Natural killer cell (primary cell): ENCODE measurements around the gene HARBI1. TPM values are rescaled to one million over a fixed set of nuclear protein-coding genes. Genes with fewer than 3 reads are reported as not detected.

ENCODE experiments used
- ATAC-seq, 3 donors: fragments of 150-1000 bp in 2 of 3; fragments of 200-7000 bp in 1 of 3; cut with Tn5 transposase; 1 replicate in 1 of 3; 2 replicates in 2 of 3; pipeline ENCODE4 v1.10.0; 2021; ENCODE audit warnings: mild to moderate bottlenecking in 2 of 3, moderate library complexity in 2 of 3
- DNase-seq, 2 donors: peaks; one replicate each; pipeline versions ENCODE4 v3.0.0 to v3.0.0-alpha.2; 2013 to 2021; ENCODE audit warnings: mixed read lengths in 1 of 2
- H3K27ac ChIP-seq: one replicate; pipeline ENCODE4 v1.5.1; 2013; ENCODE audit warnings: mild to moderate bottlenecking, low read length
- H3K27me3 ChIP-seq: one replicate; pipeline ENCODE4 v1.6.1; 2013; ENCODE audit warnings: low read length; ENCODE audit not compliant: control insufficient read depth, insufficient read depth
- H3K36me3 ChIP-seq: one replicate; pipeline ENCODE4 v1.6.1; 2013; ENCODE audit warnings: low read length; ENCODE audit not compliant: control insufficient read depth, insufficient read depth
- H3K4me1 ChIP-seq: one replicate; pipeline ENCODE4 v1.6.1; 2013; ENCODE audit warnings: low read length; ENCODE audit not compliant: control insufficient read depth, insufficient read depth
- H3K4me3 ChIP-seq: one replicate; pipeline ENCODE4 v1.5.1; 2013; ENCODE audit warnings: low read length
- H3K9me3 ChIP-seq: one replicate; pipeline ENCODE4 v1.6.1; 2013; ENCODE audit warnings: low read length; ENCODE audit not compliant: control insufficient read depth, insufficient read depth
- H3K27ac Mint-ChIP-seq, 2 donors: one replicate each; pipeline ENCODE4 v1.8.0; 2022; ENCODE audit warnings: mild to moderate bottlenecking in 2 of 2, mixed read lengths in 2 of 2, moderate library complexity in 1 of 2
- H3K27me3 Mint-ChIP-seq, 2 donors: one replicate each; pipeline ENCODE4 v1.8.0; 2022; ENCODE audit warnings: low read depth in 2 of 2, mixed read lengths in 2 of 2
- H3K36me3 Mint-ChIP-seq: one replicate; pipeline ENCODE4 v1.8.0; 2022; ENCODE audit warnings: mixed read lengths
- H3K4me1 Mint-ChIP-seq, 2 donors: one replicate each; pipeline ENCODE4 v1.8.0; 2022; ENCODE audit warnings: mixed read lengths in 2 of 2
- H3K4me3 Mint-ChIP-seq: one replicate; pipeline ENCODE4 v1.8.0; 2022; ENCODE audit warnings: mild to moderate bottlenecking, moderate library complexity, mixed read lengths
- H3K9me3 Mint-ChIP-seq, 2 donors: one replicate each; pipeline ENCODE4 v1.8.0; 2022; ENCODE audit warnings: mixed read lengths in 2 of 2
- CTCF ChIP-seq: fragments of 200-600 bp; IDR thresholded peaks from one replicate; pipeline ENCODE4 v1.8.0; 2022; ENCODE audit warnings: antibody characterized with exemption
- WGBS: methylation state at CpG from one replicate; pipeline ENCODE4 v1.1.7; 2013; ENCODE audit warnings: missing lambda C conversion rate; ENCODE audit not compliant: insufficient coverage; 5-methylcytosine and 5-hydroxymethylcytosine counted together
- intact Hi-C: fragments of 100-400 bp; cut with micrococcal nuclease; formaldehyde crosslinking; loops from one replicate; pipeline ENCODE4 v1.14.2; 2022
- total RNA-seq, 4 donors: library from RNA; stranded (reverse); fragments of 120-200 nt in 1 of 4; gene quantifications; one replicate each; pipeline versions ENCODE4 v1.2.3 to v1.2.4, GENCODE V29; 2013 to 2022

HARBI1 gene
- total RNA-seq, 3 donors from 2014 or later (not counting 1 experiment from before 2014, with no cell fraction given) = 9.9 to 16.8 (median 12.7) TPM

DNA sequence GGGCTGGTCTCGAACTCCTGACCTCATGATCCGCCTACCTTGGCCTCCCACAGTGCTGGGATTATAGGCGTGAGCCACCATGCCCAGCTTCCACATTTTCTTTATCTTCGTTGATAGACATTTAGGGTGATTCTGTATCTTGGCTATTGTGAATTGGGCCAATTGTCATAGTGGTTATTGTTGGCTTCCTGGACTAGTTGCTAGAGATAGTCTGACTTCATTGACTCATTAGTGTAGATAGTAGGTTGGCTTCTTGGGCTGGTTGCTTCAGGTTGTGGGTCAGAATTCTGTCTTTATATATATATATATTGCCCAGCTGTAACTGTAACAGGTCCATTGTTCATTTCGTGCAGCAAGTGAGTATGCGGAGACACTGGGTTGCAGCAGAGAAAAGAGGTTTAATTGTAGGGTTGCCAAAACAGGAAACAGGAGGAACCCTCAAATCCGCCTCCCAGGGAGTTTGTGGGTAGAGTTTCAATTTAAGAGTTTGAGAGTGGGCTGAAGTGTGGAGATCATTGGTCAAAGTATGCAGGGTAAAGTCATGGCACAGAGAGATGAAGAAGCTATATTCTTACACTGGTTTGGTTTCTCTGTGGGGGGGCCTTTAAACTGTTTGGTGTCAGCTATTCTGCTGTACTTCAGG, 22.3 kb upstream of the HARBI1 start:
- ATAC-seq (no peak), DNase-seq (no peak)
- no peaks in the 10 kb centered on the region for H3K27me3 Mint-ChIP-seq
- Histone ChIP-seq H3K9me3 (no peaks in the 10 kb centered on the region), H3K4me3 (no peak overlapping the region), H3K4me1 (no peaks in the 10 kb centered on the region), H3K36me3 (peaks cover 20% of the 10 kb centered on the region), H3K27ac (no peak overlapping the region), H3K27me3 (no peaks in the 10 kb centered on the region)
- no peak for TF ChIP-seq CTCF
- intact Hi-C loops = no loop called here
- WGBS = 93% methylated on average over 7 of the region's 7 CpGs
- H3K27ac Mint-ChIP-seq = peak overlapping the region; percentile 38 to 39
- H3K9me3 Mint-ChIP-seq = peaks cover 0 to 4% of the 10 kb centered on the region in 2 donors
- no peak overlapping the region for H3K4me3 Mint-ChIP-seq
- H3K36me3 Mint-ChIP-seq = no peaks in the 10 kb centered on the region
- H3K4me1 Mint-ChIP-seq = peaks cover 20 to 32% of the 10 kb centered on the region in 2 donors

- ATAC-seq (no peak), DNase-seq (no peak)
- no peaks in the 10 kb centered on the region for H3K27me3 Mint-ChIP-seq
- H3K36me3 ChIP-seq = peaks cover 14% of the 10 kb centered on the region
- no peak overlapping the region for H3K4me3 Mint-ChIP-seq
- TF ChIP-seq CTCF = no peak
- H3K36me3 Mint-ChIP-seq = no peaks in the 10 kb centered on the region
- intact Hi-C loops = no loop called here
- peaks cover 2% of the 10 kb centered on the region for H3K4me1 ChIP-seq
- no peaks in the 10 kb centered on the region for H3K27me3 ChIP-seq
- H3K9me3 Mint-ChIP-seq = peaks cover 0 to 3% of the 10 kb centered on the region in 2 donors
- no peak overlapping the region for H3K4me3 ChIP-seq
- no peak overlapping the region for H3K27ac ChIP-seq
- H3K4me1 Mint-ChIP-seq = peaks cover 21 to 25% of the 10 kb centered on the region in 2 donors
- H3K27ac Mint-ChIP-seq = no peak overlapping the region
- H3K9me3 ChIP-seq = no peaks in the 10 kb centered on the region
- WGBS = over 99% methylated on average over 4 of the region's 5 CpGs
These were observed 20.5 kb upstream of the HARBI1 start for GRCh38 chr11:46637546-46637945.

DNA sequence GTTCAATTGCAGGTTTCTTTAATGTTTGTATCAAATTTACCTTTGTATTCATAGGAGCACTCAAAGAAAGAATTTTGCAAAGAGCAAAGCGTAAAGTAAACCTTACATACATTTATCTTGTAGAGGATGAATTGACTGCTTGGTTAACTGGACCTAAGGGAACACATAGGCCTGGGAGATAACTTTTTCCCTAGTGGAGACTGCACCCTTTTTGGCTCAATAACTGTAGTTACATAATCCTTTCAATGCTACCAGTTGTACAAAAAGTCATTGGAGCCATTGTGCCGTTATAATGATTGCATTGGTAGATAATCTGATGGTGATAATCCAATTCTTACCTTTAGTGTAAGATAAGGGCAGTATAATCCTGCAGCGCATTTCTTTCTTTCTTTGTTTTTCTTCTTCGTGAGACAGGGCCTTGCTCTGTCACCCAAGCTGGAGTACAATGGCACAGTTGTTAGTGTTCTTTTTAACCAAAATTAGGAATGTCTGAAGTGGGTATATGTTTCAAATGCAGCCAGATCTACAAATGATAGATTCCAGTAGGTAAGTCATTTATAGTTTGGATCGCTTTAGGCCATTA, 18.6 kb upstream of the HARBI1 start:
- Histone ChIP-seq H3K4me1 (peaks cover 2% of the 10 kb centered on the region), H3K36me3 (peaks cover 27% of the 10 kb centered on the region), H3K27me3 (no peaks in the 10 kb centered on the region), H3K9me3 (no peaks in the 10 kb centered on the region), H3K4me3 (no peak overlapping the region), H3K27ac (no peak overlapping the region)
- no peak for TF ChIP-seq CTCF
- no peaks in the 10 kb centered on the region for H3K27me3 Mint-ChIP-seq
- intact Hi-C loops = no loop called here
- H3K9me3 Mint-ChIP-seq = peaks cover 0 to 2% of the 10 kb centered on the region in 2 donors
- no peak for DNase-seq
- H3K36me3 Mint-ChIP-seq = peaks cover 6% of the 10 kb centered on the region
- no peak overlapping the region for H3K27ac Mint-ChIP-seq
- H3K4me1 Mint-ChIP-seq = peaks cover 27 to 31% of the 10 kb centered on the region in 2 donors
- H3K4me3 Mint-ChIP-seq = no peak overlapping the region
- no peak for ATAC-seq
- WGBS = 100% methylated on average over 3 of the region's 5 CpGs
